SU-DHL-6 (cell line): ENCODE data around the gene SPDEF.

Experiments
- H2AFZ ChIP-seq: fragments of 200-600 bp; sonication (generic); 2 replicates; pipeline ENCODE4 v1.6.1; 2014; ENCODE audit warnings: low read depth, mild to moderate bottlenecking, moderate library complexity, mixed read lengths, antibody characterized with exemption, low read length; ENCODE audit not compliant: severe bottlenecking
- H3F3A ChIP-seq: fragments of 200-600 bp; shearing (Covaris generic); 2 replicates; pipeline ENCODE4 v1.6.0; 2016; ENCODE audit warnings: antibody characterized with exemption, mild to moderate bottlenecking; ENCODE audit not compliant: insufficient read depth
- H3K27ac ChIP-seq: fragments of 200-600 bp; sonication (generic); 2 replicates; pipeline ENCODE4 v1.5.1; 2016; ENCODE audit warnings: low read depth, mild to moderate bottlenecking, low read length, moderate library complexity, mixed read lengths
- H3K27me3 ChIP-seq: fragments of 200-600 bp; sonication (generic), shearing (Covaris generic); 2 replicates; pipeline ENCODE4 v1.6.0; 2014; ENCODE audit warnings: mild to moderate bottlenecking, low read length
- H3K36me3 ChIP-seq: fragments of 200-600 bp; sonication (generic); 2 replicates; pipeline ENCODE4 v1.6.1; 2014; ENCODE audit warnings: mild to moderate bottlenecking, low read length, mixed read lengths
- H3K4me2 ChIP-seq: fragments of 300-600, 200-600 bp; shearing (Covaris generic), sonication (generic); 2 replicates; pipeline ENCODE4 v1.6.0; 2014; ENCODE audit warnings: low read length, low read depth, mild to moderate bottlenecking; ENCODE audit not compliant: poor library complexity, severe bottlenecking
- H3K4me3 ChIP-seq: fragments of 200-600 bp; sonication (generic); 2 replicates; pipeline ENCODE4 v1.5.1; 2014; ENCODE audit warnings: antibody characterized with exemption, low read length, mild to moderate bottlenecking, mixed read lengths; ENCODE audit not compliant: insufficient read depth, poor library complexity, severe bottlenecking
- H3K79me2 ChIP-seq: fragments of 200-600 bp; sonication (generic); 2 replicates; pipeline ENCODE4 v1.6.1; 2014; ENCODE audit warnings: mild to moderate bottlenecking, low read length, moderate library complexity; ENCODE audit not compliant: insufficient read depth
- H3K9ac ChIP-seq: fragments of 200-600 bp; sonication (generic); 2 replicates; pipeline ENCODE4 v1.7.0; 2014; ENCODE audit warnings: mild to moderate bottlenecking, low read length
- H3K9me2 ChIP-seq: fragments of 200-600 bp; sonication (generic); replicated peaks from 2 replicates; pipeline ENCODE4 v1.6.1; 2014; ENCODE audit warnings: low read length; ENCODE audit not compliant: insufficient read depth
- H3K9me3 ChIP-seq: fragments of 200-600 bp; sonication (generic); 2 replicates; pipeline ENCODE4 v1.6.1; 2014; ENCODE audit warnings: low read length, mixed read lengths; ENCODE audit not compliant: insufficient read depth
- H4K20me1 ChIP-seq: fragments of 200-600 bp; sonication (generic); 2 replicates; pipeline ENCODE4 v1.6.1; 2014; ENCODE audit warnings: low read depth, mild to moderate bottlenecking, antibody characterized with exemption, low read length, moderate library complexity, mixed read lengths
- CTCF ChIP-seq: fragments of 200-600 bp; sonication (generic); IDR thresholded peaks from one replicate; pipeline ENCODE4 v1.5.1; 2017; ENCODE audit warnings: antibody characterized with exemption, mild to moderate bottlenecking, low read length, moderate library complexity; ENCODE audit not compliant: insufficient read depth, poor library complexity, severe bottlenecking
- EZH2phosphoT487 ChIP-seq: fragments of 200-600 bp; sonication (generic), shearing (Covaris generic); conservative IDR thresholded peaks from 2 replicates; pipeline ENCODE4 v1.6.1; 2018; ENCODE audit warnings: mild to moderate bottlenecking, antibody characterized with exemption, low read length, moderate library complexity, mixed read lengths

Gene SPDEF

GRCh38 chr6:34571388-34571787 lies 15.3 kb upstream of the SPDEF start:
- no peaks in the 10 kb centered on the region for H3K9me2 ChIP-seq
- no peaks in the 10 kb centered on the region for H3F3A ChIP-seq
- H3K27me3 ChIP-seq = no peaks in the 10 kb centered on the region
- no peaks in the 10 kb centered on the region for H3K9me3 ChIP-seq
- no peaks in the 10 kb centered on the region for H3K36me3 ChIP-seq
- no peak overlapping the region for H3K27ac ChIP-seq
- H3K9ac ChIP-seq = no peak overlapping the region
- no peak overlapping the region for H3K4me2 ChIP-seq
- no peak overlapping the region for H2AFZ ChIP-seq
- H4K20me1 ChIP-seq = no peaks in the 10 kb centered on the region
- no peak for TF ChIP-seq CTCF
- TF ChIP-seq EZH2phosphoT487 = no peak
- H3K79me2 ChIP-seq = no peaks in the 10 kb centered on the region
- H3K4me3 ChIP-seq = no peak overlapping the region

- Histone ChIP-seq H3K9me3 (no peaks in the 10 kb centered on the region), H3K9me2 (no peaks in the 10 kb centered on the region), H3K4me3 (no peak overlapping the region), H3K9ac (no peak overlapping the region), H3K27ac (no peak overlapping the region), H2AFZ (no peak overlapping the region), H3K79me2 (no peaks in the 10 kb centered on the region), H3K4me2 (no peak overlapping the region), H3K36me3 (no peaks in the 10 kb centered on the region), H3K27me3 (no peaks in the 10 kb centered on the region), H4K20me1 (no peaks in the 10 kb centered on the region), H3F3A (no peaks in the 10 kb centered on the region)
- TF ChIP-seq CTCF = no peak
These were observed 14.1 kb upstream of the SPDEF start for GRCh38 chr6:34570066-34570833.

- no peak overlapping the region for H3K4me3 ChIP-seq
- H3K79me2 ChIP-seq = no peaks in the 10 kb centered on the region
- H3F3A ChIP-seq = no peaks in the 10 kb centered on the region
- H3K9me2 ChIP-seq = no peaks in the 10 kb centered on the region
- no peaks in the 10 kb centered on the region for H3K27me3 ChIP-seq
- H3K9ac ChIP-seq = no peak overlapping the region
- H4K20me1 ChIP-seq = no peaks in the 10 kb centered on the region
- H3K4me2 ChIP-seq = no peak overlapping the region
- H3K36me3 ChIP-seq = no peaks in the 10 kb centered on the region
- H2AFZ ChIP-seq = no peak overlapping the region
- no peak overlapping the region for H3K27ac ChIP-seq
- TF ChIP-seq CTCF (no peak), EZH2phosphoT487 (no peak)
- no peaks in the 10 kb centered on the region for H3K9me3 ChIP-seq
These were observed 13.3 kb upstream of the SPDEF start for GRCh38 chr6:34569361-34569973.
